Endothelial cell (in vitro differentiated cells): ENCODE results near the gene LPAR5. TPM values are rescaled to one million over a fixed set of nuclear protein-coding genes. Genes with fewer than 3 reads are reported as not detected.

Experiments
- DNase-seq: peaks from one replicate; pipeline ENCODE4 v3.0.0; 2021; ENCODE audit warnings: low spot score
- H3K27ac Mint-ChIP-seq: one replicate; pipeline ENCODE4 v1.8.0; 2021; ENCODE audit warnings: mixed read lengths, inconsistent platforms; ENCODE audit not compliant: unreplicated experiment
- H3K27me3 Mint-ChIP-seq: one replicate; pipeline ENCODE4 v1.8.0; 2021; ENCODE audit warnings: mild to moderate bottlenecking, moderate library complexity, mixed read lengths, inconsistent platforms; ENCODE audit not compliant: unreplicated experiment
- H3K36me3 Mint-ChIP-seq: one replicate; pipeline ENCODE4 v1.8.0; 2021; ENCODE audit warnings: mild to moderate bottlenecking, low read depth, mixed read lengths, inconsistent platforms; ENCODE audit not compliant: unreplicated experiment
- H3K4me1 Mint-ChIP-seq: one replicate; pipeline ENCODE4 v1.8.0; 2021; ENCODE audit warnings: mild to moderate bottlenecking, mixed read lengths, inconsistent platforms; ENCODE audit not compliant: unreplicated experiment
- H3K4me3 Mint-ChIP-seq: one replicate; pipeline ENCODE4 v1.8.0; 2021; ENCODE audit warnings: mild to moderate bottlenecking, mixed read lengths, inconsistent platforms; ENCODE audit not compliant: unreplicated experiment
- H3K9me3 Mint-ChIP-seq: one replicate; pipeline ENCODE4 v1.8.0; 2021; ENCODE audit warnings: mixed read lengths, inconsistent platforms; ENCODE audit not compliant: unreplicated experiment
- total RNA-seq: library from RNA; stranded (reverse); fragmentation: NEBNext Ultra II Directional; extraction: Animal tissue kit (Norgen Biotek cat#: 25700); gene quantifications from one replicate; pipeline ENCODE4 v1.2.1, GENCODE V29; 2021; ENCODE audit not compliant: unreplicated experiment
- TF ChIP-seq, protein P1 (sequence below): fragments of 200-600 bp; sonication (generic); IDR thresholded peaks from one replicate; pipeline ENCODE4 v1.5.0; 2021; ENCODE audit warnings: antibody characterized with exemption; ENCODE audit not compliant: unreplicated experiment

The LPAR5 gene
- total RNA-seq, 1 donor from 2014 or later, result 2.7 TPM

DNA sequence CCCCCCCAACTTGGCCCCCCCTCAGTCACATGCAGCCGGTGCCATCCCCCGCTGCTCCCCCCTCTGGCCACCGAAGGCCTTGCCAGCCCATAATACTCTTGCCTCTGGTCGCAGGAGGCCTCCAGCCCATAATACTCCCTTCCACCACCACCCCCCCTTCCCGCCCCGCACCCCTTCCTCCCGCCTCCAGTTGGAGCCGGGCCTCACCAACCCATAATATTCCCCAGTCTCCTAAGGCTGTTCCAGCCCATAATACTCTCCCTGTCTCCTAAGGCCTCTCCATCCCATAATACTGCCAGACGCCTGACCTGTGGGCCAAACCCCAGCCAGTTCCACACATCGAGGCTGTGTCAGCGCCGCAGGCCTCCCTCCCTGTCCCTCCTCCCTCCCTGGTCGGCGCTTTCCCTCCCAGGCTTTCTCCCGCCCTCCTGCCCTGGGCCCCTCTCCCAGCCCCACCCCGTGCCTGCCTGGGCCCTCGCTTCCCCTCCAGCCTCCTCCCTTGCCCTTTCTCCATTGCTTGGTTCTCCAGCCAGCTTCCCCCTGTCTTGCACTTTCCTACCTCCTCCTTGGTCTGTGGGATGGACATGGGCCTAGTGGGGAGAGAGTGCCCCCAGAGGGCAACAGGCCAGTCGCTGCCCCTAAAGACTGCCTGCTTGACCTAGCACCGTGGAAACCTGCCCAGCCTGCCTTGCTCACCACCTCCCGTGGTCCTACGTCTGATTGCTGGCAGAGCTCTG, 21.8 kb downstream of the LPAR5 start:
- peak; percentile 62 for DNase-seq
- peaks cover 43% of the 10 kb centered on the region for H3K4me1 Mint-ChIP-seq
- H3K27me3 Mint-ChIP-seq, result peaks cover 7% of the 10 kb centered on the region
- H3K4me3 Mint-ChIP-seq, result peak overlapping the region; percentile 47
- TF ChIP-seq, protein P1, sequence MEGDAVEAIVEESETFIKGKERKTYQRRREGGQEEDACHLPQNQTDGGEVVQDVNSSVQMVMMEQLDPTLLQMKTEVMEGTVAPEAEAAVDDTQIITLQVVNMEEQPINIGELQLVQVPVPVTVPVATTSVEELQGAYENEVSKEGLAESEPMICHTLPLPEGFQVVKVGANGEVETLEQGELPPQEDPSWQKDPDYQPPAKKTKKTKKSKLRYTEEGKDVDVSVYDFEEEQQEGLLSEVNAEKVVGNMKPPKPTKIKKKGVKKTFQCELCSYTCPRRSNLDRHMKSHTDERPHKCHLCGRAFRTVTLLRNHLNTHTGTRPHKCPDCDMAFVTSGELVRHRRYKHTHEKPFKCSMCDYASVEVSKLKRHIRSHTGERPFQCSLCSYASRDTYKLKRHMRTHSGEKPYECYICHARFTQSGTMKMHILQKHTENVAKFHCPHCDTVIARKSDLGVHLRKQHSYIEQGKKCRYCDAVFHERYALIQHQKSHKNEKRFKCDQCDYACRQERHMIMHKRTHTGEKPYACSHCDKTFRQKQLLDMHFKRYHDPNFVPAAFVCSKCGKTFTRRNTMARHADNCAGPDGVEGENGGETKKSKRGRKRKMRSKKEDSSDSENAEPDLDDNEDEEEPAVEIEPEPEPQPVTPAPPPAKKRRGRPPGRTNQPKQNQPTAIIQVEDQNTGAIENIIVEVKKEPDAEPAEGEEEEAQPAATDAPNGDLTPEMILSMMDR, result no peak
- H3K27ac Mint-ChIP-seq, result peak overlapping the region; percentile 67
- H3K36me3 Mint-ChIP-seq, result peaks cover 4% of the 10 kb centered on the region
- no peaks in the 10 kb centered on the region for H3K9me3 Mint-ChIP-seq

DNA sequence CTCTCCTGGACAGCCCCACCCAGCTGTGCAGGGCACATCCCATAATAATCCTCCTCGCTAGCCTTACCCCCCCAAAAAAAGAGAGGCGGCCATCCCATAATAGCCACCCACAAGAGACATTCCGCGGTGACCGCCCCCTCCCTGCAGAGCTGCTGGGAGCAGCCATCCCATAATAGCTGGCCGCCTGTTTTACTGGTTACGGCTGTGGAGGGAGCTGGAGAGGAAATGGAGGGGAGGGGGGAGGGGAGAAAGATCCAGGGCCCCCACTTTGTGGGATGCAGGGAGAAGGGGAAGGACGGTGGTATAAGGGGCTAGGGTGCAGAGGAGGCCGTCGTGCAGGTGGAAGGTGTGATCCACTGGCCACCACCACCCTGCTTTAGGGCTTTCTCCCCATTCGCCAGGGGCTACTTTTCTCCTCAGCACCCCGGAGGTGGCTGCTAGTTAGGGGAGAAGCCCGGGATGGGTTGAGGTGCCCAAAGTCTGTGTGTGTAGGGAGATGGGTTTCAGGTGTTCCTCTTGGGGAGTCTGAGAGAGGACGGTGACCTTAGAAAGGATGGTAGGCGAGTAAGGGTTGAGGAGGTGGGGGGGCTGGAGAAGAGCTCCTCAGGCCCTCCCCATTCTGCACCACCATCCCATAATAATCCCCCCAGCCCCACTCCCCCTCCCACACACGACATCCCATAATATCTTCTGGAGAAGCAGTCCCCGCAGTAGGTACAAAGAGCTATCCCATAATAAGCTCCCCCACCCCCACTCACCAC, 22.6 kb downstream of the LPAR5 start:
- TF ChIP-seq, protein P1, result no peak
- no peaks in the 10 kb centered on the region for H3K9me3 Mint-ChIP-seq

DNA sequence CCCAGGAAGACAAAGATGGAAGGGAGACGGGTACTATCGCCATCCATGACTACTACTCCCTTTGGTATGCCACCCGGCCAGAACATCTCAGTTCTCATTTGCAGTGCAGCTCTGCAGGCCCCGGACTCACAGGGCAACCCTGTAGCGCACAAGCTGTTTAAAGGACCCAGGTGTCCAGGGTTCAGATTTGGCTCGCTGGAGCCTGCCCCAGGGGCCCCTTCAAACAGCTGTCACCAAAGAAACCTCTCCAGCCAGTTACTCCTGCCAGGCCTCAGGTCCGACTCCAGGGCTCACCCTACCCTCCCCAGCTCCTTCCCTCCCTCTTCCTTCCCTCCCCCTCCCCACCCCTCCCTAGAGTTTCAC, 23.1 kb downstream of the LPAR5 start:
- Mint-ChIP-seq H3K4me1 (peaks cover 33% of the 10 kb centered on the region), H3K9me3 (no peaks in the 10 kb centered on the region), H3K27me3 (peaks cover 3% of the 10 kb centered on the region), H3K27ac (no peak overlapping the region), H3K36me3 (peaks cover 4% of the 10 kb centered on the region), H3K4me3 (no peak overlapping the region)
- DNase-seq, result no peak
- TF ChIP-seq, protein P1, result no peak

More for the DNA sequence above, 22.6 kb downstream of the LPAR5 start:
- H3K4me3 Mint-ChIP-seq, result no peak overlapping the region
- peaks cover 4% of the 10 kb centered on the region for H3K36me3 Mint-ChIP-seq
- no peak for DNase-seq
- H3K27ac Mint-ChIP-seq, result no peak overlapping the region
- H3K27me3 Mint-ChIP-seq, result peaks cover 5% of the 10 kb centered on the region
- H3K4me1 Mint-ChIP-seq, result peaks cover 38% of the 10 kb centered on the region

DNA sequence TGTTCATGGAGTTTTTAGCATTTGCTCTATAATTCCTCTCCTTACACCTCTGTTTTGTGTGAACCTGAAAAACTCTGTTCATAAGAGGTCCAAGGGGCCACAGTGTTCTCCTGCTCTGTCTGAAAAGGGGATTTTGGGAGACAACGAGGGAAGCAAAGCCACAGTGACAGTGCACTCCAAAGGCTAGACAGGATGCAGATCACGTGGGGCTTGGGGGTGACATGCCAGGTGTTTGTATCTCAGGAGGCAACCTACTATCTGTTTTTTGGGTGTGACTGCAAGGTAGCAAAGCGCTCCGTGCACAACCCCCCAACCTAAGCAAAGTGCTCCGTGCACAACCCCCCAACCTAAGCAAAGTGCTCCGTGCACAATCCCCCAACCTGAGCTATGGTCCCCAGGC, 23.5 kb downstream of the LPAR5 start:
- H3K27ac Mint-ChIP-seq, result no peak overlapping the region
- peaks cover 4% of the 10 kb centered on the region for H3K36me3 Mint-ChIP-seq
- peaks cover 3% of the 10 kb centered on the region for H3K27me3 Mint-ChIP-seq
- DNase-seq, result no peak
- peaks cover 33% of the 10 kb centered on the region for H3K4me1 Mint-ChIP-seq
- no peaks in the 10 kb centered on the region for H3K9me3 Mint-ChIP-seq
- H3K4me3 Mint-ChIP-seq, result no peak overlapping the region
- TF ChIP-seq, protein P1, result no peak
